GM21526 (cell line): ENCODE results near the gene LMX1A.

ENCODE experiments used
- ATAC-seq: cut with Tn5 transposase; IDR thresholded peaks from one replicate; pipeline ENCODE4 v1.9.1; 2021; ENCODE audit warnings: moderate library complexity; ENCODE audit not compliant: unreplicated experiment, low FRiP score

LMX1A gene

GRCh38 chr1:165174491-165174890, 182.0 kb downstream of the LMX1A start:
- no peak for ATAC-seq

- ATAC-seq = no peak
Observed at GRCh38 chr1:165173818-165174217, 182.7 kb downstream of the LMX1A start.

- no peak for ATAC-seq
Observed at GRCh38 chr1:165173409-165173808, 183.1 kb downstream of the LMX1A start.

GRCh38 chr1:165172666-165173065, 183.8 kb downstream of the LMX1A start:
- ATAC-seq = no peak

- ATAC-seq = no peak
Observed at GRCh38 chr1:165169729-165170128, 186.8 kb downstream of the LMX1A start.

GRCh38 chr1:165169028-165169427, 187.5 kb downstream of the LMX1A start:
- no peak for ATAC-seq

GRCh38 chr1:165168467-165168866, 188.0 kb downstream of the LMX1A start:
- ATAC-seq = no peak

GRCh38 chr1:165162671-165163241, 193.8 kb downstream of the LMX1A start:
- no peak for ATAC-seq

GRCh38 chr1:165161130-165161529, 195.4 kb downstream of the LMX1A start:
- no peak for ATAC-seq

GRCh38 chr1:165153182-165153581, 203.3 kb downstream of the LMX1A start:
- ATAC-seq = no peak

GRCh38 chr1:165152727-165153126, 203.8 kb downstream of the LMX1A start:
- no peak for ATAC-seq

GRCh38 chr1:165152109-165152508, 204.4 kb downstream of the LMX1A start:
- ATAC-seq = peak; percentile 53
